ENCODE results near the gene IFT20. TPM values are rescaled to one million over a fixed set of nuclear protein-coding genes. Genes with fewer than 3 reads are reported as not detected.

Gene IFT20
- total and polyA plus RNA-seq, 2 of the 13 experiments (the other 11 are each of a cell fraction or from before 2014, with no cell fraction given), result 28.0 to 37.8 TPM

GRCh38 chr17:28371245-28372202, 36.3 kb upstream of the IFT20 start, which contains the start of gene SARM1:
Gene SARM1, plus strand, starts transcription at chr17:28371694. Its CDS starts 339 bp downstream, at chr17:28372033.
- Histone ChIP-seq H3K4me2 (ENCODE audit: low read depth, low read length) (peak within 1 kb of the TSS; percentile 96), H3K79me2 (ENCODE audit: insufficient read depth, low read length) (peaks cover 7% of the 10 kb centered on the region), H3K27ac (ENCODE audit: extremely low read length, insufficient read depth, low read length) (peak within 1 kb of the TSS; percentile 92), H3K4me3 (replicated peaks in 1 of 3; ENCODE audit: insufficient read depth in 1 of 3, low read depth in 2 of 3, low read length in 3 of 3) (peak within 1 kb of the TSS; percentile 23 to 77 (median 30); a peak in 5 of 6 replicates), H3K4me1 (ENCODE audit: insufficient read depth, low read length) (peaks cover 47% of the 10 kb centered on the region), H3K36me3 (replicated peaks in 1 of 2; ENCODE audit: control insufficient read depth in 1 of 2, insufficient read depth in 2 of 2, low read length in 2 of 2) (no peaks in the 10 kb centered on the region), H2AFZ (ENCODE audit: low read length) (no peak within 1 kb of the TSS), H3K9ac (ENCODE audit: insufficient read depth, low read depth, low read length) (peak within 1 kb of the TSS; percentile 59), H3K27me3 (ENCODE audit: control insufficient read depth in 1 of 2, insufficient read depth in 2 of 2, low read length in 2 of 2) (no peaks in the 10 kb centered on the region), H4K20me1 (ENCODE audit: insufficient read depth, low read length) (no peaks in the 10 kb centered on the region), H3K9me3 (ENCODE audit: low read length) (no peaks in the 10 kb centered on the region)
- WGBS (ENCODE audit: low lambda C conversion rate), result 51% methylated on average over 43 of the region's 80 CpGs
- FAIRE-seq (peak; percentile 54), ATAC-seq (peak; percentile 42), DNase-seq (ENCODE audit: low spot score) (peak; percentile 75)
- in situ Hi-C loops (cut with HindIII; ENCODE audit: extremely low pct_ligation_motif_present, low pct_unique_long_range_greater_than_20kb) (no loop called here), intact Hi-C loops (cut with micrococcal nuclease; ENCODE audit: unreplicated experiment) (loop anchor here (2.0 kb wide), 1 partner anchor 45 kb away; no protein-coding TSS in a partner anchor)
- no TSS peak for BruUV-seq (replicated peaks)
- ChIA-PET CTCF (ENCODE audit: low intra/inter-chr PET ratio, low total read pairs) (no interaction called here), POLR2A (interaction anchor here (0.7 to 8.3 kb wide), 9 partner anchors 10 to 49 kb away, joined by 3 to 183 read pairs (median 7); partner anchors contain the start of genes POLDIP2 and SLC46A1)
- TF ChIP-seq NR0B2 (CRISPR knock-in tag; IDR thresholded peaks at IDR 0.05) (no peak), HDAC1 (CRISPR knock-in tag; IDR thresholded peaks at IDR 0.05) (peak; percentile 57; the same call in 1 of the 2 replicates), ARID5B (CRISPR knock-in tag; IDR thresholded peaks at IDR 0.05) (peak; percentile 6; the same call in 1 of the 2 replicates), DRAP1 (CRISPR knock-in tag; IDR thresholded peaks at IDR 0.05) (peak; percentile 48; the same call in 1 of the 2 replicates), SP1 (IDR thresholded peaks at IDR 0.05) (no peak), SP1 (CRISPR knock-in tag; IDR thresholded peaks at IDR 0.05) (0 out of 2 replicates have a peak, but pooled peaks have one; percentile 23), IRX3 (CRISPR knock-in tag; IDR thresholded peaks at IDR 0.05; ENCODE audit: borderline replicate concordance, low read depth) (no peak), HIVEP1 (CRISPR knock-in tag; IDR thresholded peaks at IDR 0.05) (0 out of 2 replicates have a peak, but pooled peaks have one; percentile 13), RAD51 (IDR thresholded peaks at IDR 0.05; ENCODE audit: borderline replicate concordance) (peak; percentile 69; the same call in 1 of the 2 replicates), RBFOX2 (IDR thresholded peaks at IDR 0.05; ENCODE audit: low read depth, low read length) (peak; percentile 58), PATZ1 (CRISPR knock-in tag; IDR thresholded peaks at IDR 0.05) (peak; percentile 52), RAD21 (CRISPR knock-in tag; IDR thresholded peaks at IDR 0.05) (no peak), HIC2 (CRISPR knock-in tag; IDR thresholded peaks at IDR 0.05; ENCODE audit: low read depth) (no peak), GABPB1 (CRISPR knock-in tag; IDR thresholded peaks at IDR 0.05) (peak; percentile 50; the same call in 1 of the 2 replicates)

All from HepG2 (cell line).